Measurements from ENCODE around the gene SEMA6D. TPM values are rescaled to one million over a fixed set of nuclear protein-coding genes. Genes with fewer than 3 reads are reported as not detected.

The SEMA6D gene
- total RNA-seq, 1 experiment from 2014 or later: 0.03 TPM

DNA sequence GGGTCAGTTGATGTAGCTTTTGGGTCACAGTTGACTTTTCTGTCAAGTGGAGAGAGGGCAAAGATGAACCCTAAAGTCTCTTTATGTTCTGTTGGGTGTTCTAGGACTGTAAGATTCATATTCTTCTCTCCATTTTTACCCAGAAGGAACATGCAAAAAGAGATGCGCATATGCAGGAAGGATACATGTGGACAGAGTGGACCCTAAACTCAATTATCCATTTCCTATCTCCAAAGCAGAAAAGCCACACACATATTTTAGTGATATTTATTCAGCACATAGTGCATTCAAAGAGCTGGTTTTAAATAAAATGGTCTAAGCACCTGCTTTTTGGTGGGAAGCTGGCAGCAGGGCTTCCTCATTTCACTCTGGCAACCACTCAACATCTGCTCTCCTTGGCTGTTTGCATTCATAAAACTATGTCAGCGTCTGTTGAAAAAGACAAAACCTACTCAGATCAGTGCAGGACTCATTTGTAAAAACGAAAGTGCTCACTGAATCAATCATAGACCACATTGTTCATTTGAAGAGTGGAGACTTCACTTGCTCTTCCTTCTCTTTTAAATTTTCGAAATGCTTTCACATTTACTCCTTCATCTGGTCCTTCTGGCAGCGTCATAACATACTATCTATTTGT is 96.6 kb downstream of the SEMA6D start:
- POLR2A ChIA-PET: no interaction called here
- Histone ChIP-seq H3K9me3 (ENCODE audit: control insufficient read depth, insufficient read depth, low read depth, low read length) (no peaks in the 10 kb centered on the region), H3K27me3 (ENCODE audit: control insufficient read depth, insufficient read depth, low read length) (no peaks in the 10 kb centered on the region), H3K36me3 (ENCODE audit: control insufficient read depth, insufficient read depth, low read length) (no peaks in the 10 kb centered on the region), H3K27ac (ENCODE audit: low read length) (no peak overlapping the region), H3K4me1 (ENCODE audit: control insufficient read depth, insufficient read depth, low read length) (no peaks in the 10 kb centered on the region; the same call in 1 of the 2 replicates), H3K4me3 (ENCODE audit: low read depth in 2 of 2, low read length in 2 of 2) (no peak overlapping the region)
- no peak for TF ChIP-seq POLR2AphosphoS5 (IDR thresholded peaks at IDR 0.05; ENCODE audit: low read depth, low read length)
- TF ChIP-seq, protein P1, sequence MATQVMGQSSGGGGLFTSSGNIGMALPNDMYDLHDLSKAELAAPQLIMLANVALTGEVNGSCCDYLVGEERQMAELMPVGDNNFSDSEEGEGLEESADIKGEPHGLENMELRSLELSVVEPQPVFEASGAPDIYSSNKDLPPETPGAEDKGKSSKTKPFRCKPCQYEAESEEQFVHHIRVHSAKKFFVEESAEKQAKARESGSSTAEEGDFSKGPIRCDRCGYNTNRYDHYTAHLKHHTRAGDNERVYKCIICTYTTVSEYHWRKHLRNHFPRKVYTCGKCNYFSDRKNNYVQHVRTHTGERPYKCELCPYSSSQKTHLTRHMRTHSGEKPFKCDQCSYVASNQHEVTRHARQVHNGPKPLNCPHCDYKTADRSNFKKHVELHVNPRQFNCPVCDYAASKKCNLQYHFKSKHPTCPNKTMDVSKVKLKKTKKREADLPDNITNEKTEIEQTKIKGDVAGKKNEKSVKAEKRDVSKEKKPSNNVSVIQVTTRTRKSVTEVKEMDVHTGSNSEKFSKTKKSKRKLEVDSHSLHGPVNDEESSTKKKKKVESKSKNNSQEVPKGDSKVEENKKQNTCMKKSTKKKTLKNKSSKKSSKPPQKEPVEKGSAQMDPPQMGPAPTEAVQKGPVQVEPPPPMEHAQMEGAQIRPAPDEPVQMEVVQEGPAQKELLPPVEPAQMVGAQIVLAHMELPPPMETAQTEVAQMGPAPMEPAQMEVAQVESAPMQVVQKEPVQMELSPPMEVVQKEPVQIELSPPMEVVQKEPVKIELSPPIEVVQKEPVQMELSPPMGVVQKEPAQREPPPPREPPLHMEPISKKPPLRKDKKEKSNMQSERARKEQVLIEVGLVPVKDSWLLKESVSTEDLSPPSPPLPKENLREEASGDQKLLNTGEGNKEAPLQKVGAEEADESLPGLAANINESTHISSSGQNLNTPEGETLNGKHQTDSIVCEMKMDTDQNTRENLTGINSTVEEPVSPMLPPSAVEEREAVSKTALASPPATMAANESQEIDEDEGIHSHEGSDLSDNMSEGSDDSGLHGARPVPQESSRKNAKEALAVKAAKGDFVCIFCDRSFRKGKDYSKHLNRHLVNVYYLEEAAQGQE (IDR thresholded peaks at IDR 0.05; ENCODE audit: insufficient read depth in 1 of 2, low read depth in 2 of 2, low read length in 1 of 2): no peak
- no peak for TF ChIP-seq TCF7L2 (IDR thresholded peaks at IDR 0.05; ENCODE audit: low read depth, low read length)
- TF ChIP-seq, protein P2, sequence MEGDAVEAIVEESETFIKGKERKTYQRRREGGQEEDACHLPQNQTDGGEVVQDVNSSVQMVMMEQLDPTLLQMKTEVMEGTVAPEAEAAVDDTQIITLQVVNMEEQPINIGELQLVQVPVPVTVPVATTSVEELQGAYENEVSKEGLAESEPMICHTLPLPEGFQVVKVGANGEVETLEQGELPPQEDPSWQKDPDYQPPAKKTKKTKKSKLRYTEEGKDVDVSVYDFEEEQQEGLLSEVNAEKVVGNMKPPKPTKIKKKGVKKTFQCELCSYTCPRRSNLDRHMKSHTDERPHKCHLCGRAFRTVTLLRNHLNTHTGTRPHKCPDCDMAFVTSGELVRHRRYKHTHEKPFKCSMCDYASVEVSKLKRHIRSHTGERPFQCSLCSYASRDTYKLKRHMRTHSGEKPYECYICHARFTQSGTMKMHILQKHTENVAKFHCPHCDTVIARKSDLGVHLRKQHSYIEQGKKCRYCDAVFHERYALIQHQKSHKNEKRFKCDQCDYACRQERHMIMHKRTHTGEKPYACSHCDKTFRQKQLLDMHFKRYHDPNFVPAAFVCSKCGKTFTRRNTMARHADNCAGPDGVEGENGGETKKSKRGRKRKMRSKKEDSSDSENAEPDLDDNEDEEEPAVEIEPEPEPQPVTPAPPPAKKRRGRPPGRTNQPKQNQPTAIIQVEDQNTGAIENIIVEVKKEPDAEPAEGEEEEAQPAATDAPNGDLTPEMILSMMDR (IDR thresholded peaks at IDR 0.05): no peak
- no peak for TF ChIP-seq SIN3A (IDR thresholded peaks at IDR 0.05; ENCODE audit: borderline replicate concordance, insufficient read depth, low read depth, low read length)
- no TSS peak for BruUV-seq (replicated peaks)
- in situ Hi-C loops (cut with HindIII; ENCODE audit: low pct_unique_long_range_greater_than_20kb, low sequenced_read_pairs) (no loop called here), intact Hi-C loops (cut with micrococcal nuclease; ENCODE audit: unreplicated experiment) (no loop called here)
- no peak for ATAC-seq
- CTCF ChIA-PET: interaction anchor here (0.6 kb wide), 1 partner anchor 499 kb away, joined by 3 read pairs; no protein-coding TSS in a partner anchor
- no peak for DNase-seq (ENCODE audit: low read depth, low spot score)

DNA sequence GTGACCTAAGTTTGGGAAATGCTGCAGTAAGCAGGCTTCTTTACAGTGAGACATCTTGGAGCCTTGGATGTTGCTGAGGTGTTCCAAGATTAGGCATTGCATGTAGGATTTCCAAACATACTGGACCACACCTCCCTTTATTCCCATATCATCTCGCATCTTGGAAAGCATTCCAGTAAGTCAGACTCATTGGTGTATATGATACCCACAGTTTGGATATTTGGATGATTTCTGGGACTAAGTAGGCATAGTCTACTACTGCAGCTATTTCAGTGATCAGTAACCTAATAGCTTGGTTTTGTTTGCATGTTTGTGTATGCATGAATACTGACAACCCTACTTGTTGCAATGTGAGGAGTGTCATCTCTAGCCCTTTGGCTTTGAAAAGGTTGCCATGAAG is 97.3 kb downstream of the SEMA6D start:
- no TSS peak for BruUV-seq (replicated peaks)
- H3K4me1 ChIP-seq (ENCODE audit: control insufficient read depth, insufficient read depth, low read length): no peaks in the 10 kb centered on the region; the same call in 1 of the 2 replicates
- ATAC-seq (no peak), DNase-seq (ENCODE audit: low read depth, low spot score) (no peak)
- H3K9me3 ChIP-seq (ENCODE audit: control insufficient read depth, insufficient read depth, low read depth, low read length): no peaks in the 10 kb centered on the region
- ChIA-PET POLR2A (no interaction called here), CTCF (no interaction called here)
- no peaks in the 10 kb centered on the region for H3K27me3 ChIP-seq (ENCODE audit: control insufficient read depth, insufficient read depth, low read length)
- in situ Hi-C loops (cut with HindIII; ENCODE audit: low pct_unique_long_range_greater_than_20kb, low sequenced_read_pairs) (no loop called here), intact Hi-C loops (cut with micrococcal nuclease; ENCODE audit: unreplicated experiment) (no loop called here)
- H3K27ac ChIP-seq (ENCODE audit: low read length): no peak overlapping the region
- no peak overlapping the region for H3K4me3 ChIP-seq (ENCODE audit: low read depth in 2 of 2, low read length in 2 of 2)
- no peaks in the 10 kb centered on the region for H3K36me3 ChIP-seq (ENCODE audit: control insufficient read depth, insufficient read depth, low read length)
- TF ChIP-seq, protein P1 (IDR thresholded peaks at IDR 0.05; ENCODE audit: insufficient read depth in 1 of 2, low read depth in 2 of 2, low read length in 1 of 2): no peak
- TF ChIP-seq, protein P2 (IDR thresholded peaks at IDR 0.05): no peak
- no peak for TF ChIP-seq POLR2AphosphoS5 (IDR thresholded peaks at IDR 0.05; ENCODE audit: low read depth, low read length)
- no peak for TF ChIP-seq TCF7L2 (IDR thresholded peaks at IDR 0.05; ENCODE audit: low read depth, low read length)
- TF ChIP-seq SIN3A (IDR thresholded peaks at IDR 0.05; ENCODE audit: borderline replicate concordance, insufficient read depth, low read depth, low read length): no peak

All from Panc1 (cell line).